Stimulated activated naive CD8-positive, alpha-beta T cell treated with anti-CD3 and anti-CD28 coated beads, Interleukin-15, amount 100 ng/mL, for 72 hours (primary cell): ENCODE measurements around the gene RBPJ.
"Not testable (repeated sequence)": the region's sequence is repeated elsewhere in the genome, so short reads cannot be mapped to it uniquely, and the experiment has no call there.

ENCODE experiments used
- ATAC-seq: fragments of 150-1000 bp; cut with Tn5 transposase; 2 replicates; pipeline ENCODE4 v1.10.0; 2021; ENCODE audit warnings: mild to moderate bottlenecking, moderate library complexity
- DNase-seq, 2 donors: peaks; one replicate each; pipeline ENCODE4 v3.0.0; 2021 to 2022
- H3K27ac Mint-ChIP-seq, 2 donors: one replicate each; pipeline ENCODE4 v1.8.0; 2022; ENCODE audit warnings: mild to moderate bottlenecking in 2 of 2, mixed read lengths in 2 of 2, moderate library complexity in 2 of 2
- H3K27me3 Mint-ChIP-seq: one replicate; pipeline ENCODE4 v1.8.0; 2022; ENCODE audit warnings: mixed read lengths
- H3K4me1 Mint-ChIP-seq: one replicate; pipeline ENCODE4 v1.8.0; 2022; ENCODE audit warnings: mild to moderate bottlenecking, mixed read lengths
- H3K4me3 Mint-ChIP-seq, 2 donors: one replicate each; pipeline ENCODE4 v1.8.0; 2022; ENCODE audit warnings: mild to moderate bottlenecking in 2 of 2, mixed read lengths in 2 of 2, moderate library complexity in 1 of 2
- H3K9me3 Mint-ChIP-seq, 2 donors: one replicate each; pipeline ENCODE4 v1.8.0; 2022; ENCODE audit warnings: mixed read lengths in 2 of 2

RBPJ gene

GRCh38 chr4:26372076-26372475 is 51.3 kb downstream of the RBPJ start:
- no peak overlapping the region for H3K27ac Mint-ChIP-seq
- no peaks in the 10 kb centered on the region for H3K9me3 Mint-ChIP-seq
- peaks cover 41% of the 10 kb centered on the region for H3K4me1 Mint-ChIP-seq
- DNase-seq = no peak
- no peaks in the 10 kb centered on the region for H3K27me3 Mint-ChIP-seq
- peak; percentile 7 for ATAC-seq
- no peak overlapping the region for H3K4me3 Mint-ChIP-seq

GRCh38 chr4:26372525-26373172 is 51.8 kb downstream of the RBPJ start:
- DNase-seq = peak; percentile 56 to 62
- Mint-ChIP-seq H3K4me1 (peaks cover 44% of the 10 kb centered on the region), H3K27ac (peak overlapping the region in 1 of 2 donors; percentile 12), H3K4me3 (peak overlapping the region; percentile 1 to 17), H3K27me3 (no peaks in the 10 kb centered on the region), H3K9me3 (no peaks in the 10 kb centered on the region)
- ATAC-seq = peak; percentile 92

DNA sequence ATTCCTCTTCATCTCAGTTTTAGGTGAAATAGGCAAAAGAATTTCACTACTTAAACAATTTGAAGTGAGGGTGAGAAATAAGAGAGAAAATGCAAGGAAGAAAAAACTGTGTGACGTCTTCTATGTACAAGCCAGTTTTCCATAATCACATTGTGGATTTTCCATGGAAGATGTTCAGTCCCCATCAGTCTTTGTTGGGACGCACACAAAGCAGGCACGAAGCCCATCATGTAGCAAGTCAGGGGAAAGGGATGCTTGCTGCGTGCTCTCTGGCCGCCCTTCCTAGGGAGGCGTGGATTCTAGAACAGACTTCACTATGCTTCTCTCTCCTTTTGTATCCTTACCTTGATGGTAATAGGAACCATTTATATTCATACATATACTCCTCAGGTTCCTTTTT is 54.7 kb downstream of the RBPJ start:
- Mint-ChIP-seq H3K27ac (no peak overlapping the region), H3K27me3 (no peaks in the 10 kb centered on the region), H3K4me3 (no peak overlapping the region), H3K4me1 (peaks cover 48% of the 10 kb centered on the region), H3K9me3 (no peaks in the 10 kb centered on the region)
- DNase-seq (no peak), ATAC-seq (no peak)

- DNase-seq (no peak), ATAC-seq (no peak)
- Mint-ChIP-seq H3K27me3 (no peaks in the 10 kb centered on the region), H3K4me3 (no peak overlapping the region), H3K4me1 (peaks cover 39% of the 10 kb centered on the region), H3K9me3 (no peaks in the 10 kb centered on the region), H3K27ac (no peak overlapping the region)
Observed at GRCh38 chr4:26377328-26378311, 56.8 kb downstream of the RBPJ start.

- Mint-ChIP-seq H3K27me3 (no peaks in the 10 kb centered on the region), H3K9me3 (no peaks in the 10 kb centered on the region), H3K4me1 (peaks cover 29% of the 10 kb centered on the region), H3K4me3 (no peak overlapping the region), H3K27ac (no peak overlapping the region)
- DNase-seq (no peak), ATAC-seq (no peak)
Observed at GRCh38 chr4:26379837-26380236, 59.0 kb downstream of the RBPJ start.

DNA sequence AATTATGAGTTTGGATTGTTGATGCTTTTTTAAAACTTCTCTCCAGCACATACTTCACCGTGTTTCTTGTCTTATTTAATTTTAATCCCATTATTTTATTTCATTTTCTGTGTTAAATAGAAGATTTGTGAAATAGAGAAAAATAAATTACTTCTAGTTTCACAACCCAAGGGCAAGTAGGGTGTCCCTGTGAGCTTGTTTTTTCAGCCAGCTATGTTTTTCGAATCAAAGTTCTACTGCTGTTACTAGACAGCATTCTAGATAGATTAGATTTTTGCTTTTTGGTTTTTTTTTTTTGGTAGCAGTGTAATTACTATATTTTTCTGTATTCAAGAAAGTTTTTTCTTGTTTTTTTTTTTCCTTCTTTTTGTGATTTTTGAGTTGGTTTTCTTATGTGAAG is 59.9 kb downstream of the RBPJ start:
- H3K27me3 Mint-ChIP-seq = no peaks in the 10 kb centered on the region
- ATAC-seq (no peak), DNase-seq (no peak)
- no peaks in the 10 kb centered on the region for H3K9me3 Mint-ChIP-seq
- H3K4me3 Mint-ChIP-seq = no peak overlapping the region
- no peak overlapping the region for H3K27ac Mint-ChIP-seq
- peaks cover 29% of the 10 kb centered on the region for H3K4me1 Mint-ChIP-seq

- no peak for DNase-seq
- Mint-ChIP-seq H3K27me3 (no peaks in the 10 kb centered on the region), H3K4me3 (no peak overlapping the region), H3K27ac (no peak overlapping the region), H3K4me1 (no peaks in the 10 kb centered on the region), H3K9me3 (no peaks in the 10 kb centered on the region)
- no peak for ATAC-seq
Observed at GRCh38 chr4:26384380-26385057, 63.7 kb downstream of the RBPJ start.

DNA sequence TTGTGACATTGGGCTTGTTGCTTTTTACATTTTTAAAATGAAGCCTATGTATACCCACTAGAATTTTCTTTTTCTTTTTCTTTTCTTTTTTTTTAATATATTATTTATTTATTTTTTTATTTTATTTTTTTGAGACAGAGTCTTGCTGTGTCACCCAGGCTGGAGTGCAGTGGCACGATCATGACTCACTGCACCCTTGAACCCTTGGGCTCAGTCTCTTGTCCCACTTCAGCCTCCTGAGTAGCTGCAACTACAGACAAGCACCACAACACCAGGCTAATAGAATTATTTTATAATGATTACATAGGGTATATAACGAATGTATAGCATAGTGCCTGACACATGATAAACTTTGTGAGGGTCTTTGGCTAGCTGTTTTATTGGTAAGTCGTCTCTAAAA is 64.9 kb downstream of the RBPJ start:
- Mint-ChIP-seq H3K4me3 (no peak overlapping the region), H3K27me3 (no peaks in the 10 kb centered on the region), H3K4me1 (no peaks in the 10 kb centered on the region), H3K9me3 (no peaks in the 10 kb centered on the region), H3K27ac (peak overlapping the region in 1 of 2 donors; percentile 19)
- DNase-seq = no peak
- no peak for ATAC-seq

- no peaks in the 10 kb centered on the region for H3K4me1 Mint-ChIP-seq
- H3K4me3 Mint-ChIP-seq = no peak overlapping the region
- H3K27ac Mint-ChIP-seq = no peak overlapping the region
- no peak for ATAC-seq
- H3K9me3 Mint-ChIP-seq = no peaks in the 10 kb centered on the region
- no peaks in the 10 kb centered on the region for H3K27me3 Mint-ChIP-seq
- no peak for DNase-seq
Observed at GRCh38 chr4:26386386-26386785, 65.6 kb downstream of the RBPJ start.

DNA sequence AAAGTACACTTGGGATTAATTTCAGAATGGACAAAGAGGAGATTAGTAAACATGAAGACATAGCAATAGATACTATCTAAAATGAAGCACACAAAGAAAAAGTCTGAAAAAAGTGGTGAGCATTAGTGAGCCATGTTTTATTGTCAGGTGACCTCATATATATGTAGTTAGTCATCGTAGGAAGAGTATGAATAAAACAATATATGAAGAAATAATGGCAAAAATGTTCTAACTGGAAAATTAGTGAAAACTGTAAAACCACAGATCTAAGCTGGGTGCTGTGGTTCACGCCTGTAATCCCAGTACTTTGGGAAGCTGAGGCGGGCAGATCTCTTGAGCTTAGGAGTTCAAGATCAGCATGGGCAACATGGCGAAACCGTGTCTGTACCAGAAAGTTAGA is 67.9 kb downstream of the RBPJ start:
- DNase-seq (no peak), ATAC-seq (no peak)
- H3K4me3 Mint-ChIP-seq = no peak overlapping the region
- no peaks in the 10 kb centered on the region for H3K4me1 Mint-ChIP-seq
- no peaks in the 10 kb centered on the region for H3K27me3 Mint-ChIP-seq
- no peak overlapping the region for H3K27ac Mint-ChIP-seq
- H3K9me3 Mint-ChIP-seq = no peaks in the 10 kb centered on the region

GRCh38 chr4:26397086-26397485 is 76.3 kb downstream of the RBPJ start:
- H3K27me3 Mint-ChIP-seq = no peaks in the 10 kb centered on the region
- peaks cover 21% of the 10 kb centered on the region for H3K4me1 Mint-ChIP-seq
- DNase-seq = no peak
- H3K9me3 Mint-ChIP-seq = no peaks in the 10 kb centered on the region
- no peak overlapping the region for H3K27ac Mint-ChIP-seq
- H3K4me3 Mint-ChIP-seq = no peak overlapping the region
- ATAC-seq = no peak

GRCh38 chr4:26400132-26400531 is 79.3 kb downstream of the RBPJ start:
- Mint-ChIP-seq H3K9me3 (peaks cover 4 to 6% of the 10 kb centered on the region in 2 donors), H3K27me3 (no peaks in the 10 kb centered on the region), H3K4me3 (no peak overlapping the region), H3K27ac (no peak overlapping the region), H3K4me1 (peaks cover 23% of the 10 kb centered on the region)
- no peak for ATAC-seq
- DNase-seq = no peak

- not testable (repeated sequence) for H3K4me3 Mint-ChIP-seq, H3K27me3 Mint-ChIP-seq, DNase-seq, ATAC-seq
- Mint-ChIP-seq H3K4me1 (peaks cover 14% of the 10 kb centered on the region), H3K9me3 (peaks cover 13 to 15% of the 10 kb centered on the region in 2 donors), H3K27ac (peak overlapping the region in 1 of 2 donors; percentile 54)
Observed at GRCh38 chr4:26402017-26402416, 81.2 kb downstream of the RBPJ start.

DNA sequence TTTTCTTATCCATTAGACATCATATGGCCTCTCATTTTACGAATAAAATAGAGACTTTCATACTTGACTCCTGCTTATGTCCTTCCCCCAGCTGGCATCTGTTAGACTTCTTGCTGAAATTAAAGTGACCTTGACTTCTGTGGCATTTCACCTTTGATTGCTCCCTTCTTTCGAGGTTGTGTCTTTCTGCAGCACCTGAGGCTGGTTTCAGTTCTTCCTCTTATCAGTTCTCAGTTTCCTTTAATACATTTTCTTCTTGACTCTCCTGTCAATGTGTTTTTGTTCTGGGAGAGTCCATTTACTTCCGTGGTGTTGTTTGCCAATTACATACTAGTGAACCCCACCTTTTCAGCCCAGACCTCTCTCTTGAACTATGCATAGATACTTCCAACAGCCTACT is 81.6 kb downstream of the RBPJ start:
- DNase-seq (no peak), ATAC-seq (no peak)
- H3K27me3 Mint-ChIP-seq = no peaks in the 10 kb centered on the region
- peaks cover 13 to 15% of the 10 kb centered on the region in 2 donors for H3K9me3 Mint-ChIP-seq
- no peak overlapping the region for H3K27ac Mint-ChIP-seq
- peaks cover 14% of the 10 kb centered on the region for H3K4me1 Mint-ChIP-seq
- H3K4me3 Mint-ChIP-seq = no peak overlapping the region

- peaks cover 13 to 15% of the 10 kb centered on the region in 2 donors for H3K9me3 Mint-ChIP-seq
- H3K27ac Mint-ChIP-seq = no peak overlapping the region
- no peaks in the 10 kb centered on the region for H3K27me3 Mint-ChIP-seq
- no peak overlapping the region for H3K4me3 Mint-ChIP-seq
- ATAC-seq = no peak
- peaks cover 15% of the 10 kb centered on the region for H3K4me1 Mint-ChIP-seq
- DNase-seq = no peak
Observed at GRCh38 chr4:26404743-26405206, 84.0 kb downstream of the RBPJ start.
